Colonic mucosa (tissue), 4 donors: ENCODE data around the gene PTX4. TPM values are rescaled to one million over a fixed set of nuclear protein-coding genes. Genes with fewer than 3 reads are reported as not detected.

Source experiments
- DNase-seq: peaks from one replicate; pipeline ENCODE4 v3.0.0-alpha.2; 2020
- H3K27ac ChIP-seq: fragments of 200-600 bp; one replicate; pipeline ENCODE4 v1.8.0; 2021
- H3K27me3 ChIP-seq: fragments of 200-600 bp; one replicate; pipeline ENCODE4 v1.8.0; 2021
- H3K36me3 ChIP-seq: fragments of 200-600 bp; one replicate; pipeline ENCODE4 v1.8.0; 2021
- H3K4me1 ChIP-seq: fragments of 200-600 bp; one replicate; pipeline ENCODE4 v1.8.0; 2021; ENCODE audit warnings: mild to moderate bottlenecking
- H3K4me3 ChIP-seq: fragments of 200-600 bp; one replicate; pipeline ENCODE4 v1.8.0; 2021
- H3K9ac ChIP-seq, 2 donors: one replicate each; pipeline ENCODE4 v1.7.0; 2013; ENCODE audit warnings: control low read depth in 2 of 2, low read depth in 2 of 2, low read length in 2 of 2
- H3K9me3 ChIP-seq: fragments of 200-600 bp; one replicate; pipeline ENCODE4 v1.8.0; 2021
- intact Hi-C: fragments of 100-400 bp; cut with DNase I; formaldehyde crosslinking; loops from one replicate; pipeline ENCODE4 v1.14.1; 2022
- total RNA-seq, 2 donors: library from RNA; stranded (reverse); fragmentation: NEBNext Ultra II Directional in 1 of 2; extraction: Animal tissue kit (Norgen Biotek cat#: 25700) in 1 of 2; gene quantifications; one replicate each; pipeline ENCODE4 v1.2.1, GENCODE V29; 2021
- TF ChIP-seq, protein P1 (sequence below): fragments of 200-600 bp; IDR thresholded peaks from one replicate; pipeline ENCODE4 v1.8.0; 2022; ENCODE audit warnings: antibody characterized with exemption, mild to moderate bottlenecking
- donor health status: healthy.
- donor health status: DM: no; HTN: no; CAD: no.
- donor health status: DM: no; HTN: no; CAD: no.

PTX4 gene
- total RNA-seq, 2 donors from 2014 or later: not detected

DNA sequence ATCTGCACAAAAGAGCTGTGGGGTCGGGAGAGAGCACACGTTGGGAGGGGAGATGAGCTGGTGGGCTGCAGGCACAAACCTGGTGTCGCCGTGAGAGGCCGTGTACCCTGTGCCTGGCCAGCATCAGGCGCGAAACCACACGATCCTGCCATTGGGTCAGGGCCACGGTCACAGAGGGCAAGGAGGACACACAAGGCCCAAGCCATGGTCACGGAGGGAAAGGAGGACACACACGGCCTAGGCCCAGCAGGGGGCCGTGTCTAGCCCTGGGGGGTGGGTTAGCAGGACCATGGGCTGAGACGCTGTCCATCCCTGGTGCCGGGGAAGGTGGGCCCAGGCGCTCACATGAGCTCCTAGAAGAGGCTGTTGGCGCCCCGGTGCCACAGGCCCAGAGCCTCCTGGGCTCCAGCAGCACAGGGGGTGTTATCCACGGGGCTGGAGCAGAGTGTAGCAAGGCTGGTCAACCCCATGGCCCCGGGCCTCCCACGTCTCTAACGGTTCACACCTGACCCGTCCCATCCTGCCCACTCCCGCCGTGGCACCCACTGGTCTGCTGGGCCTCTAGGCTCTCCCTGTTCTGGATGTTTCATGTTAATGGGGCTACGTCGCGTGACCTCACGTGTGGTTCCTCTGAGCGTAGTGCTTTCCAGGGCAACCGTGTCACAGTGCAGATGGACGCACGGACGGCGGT is 36.9 kb downstream of the PTX4 start:
- TF ChIP-seq, protein P1, sequence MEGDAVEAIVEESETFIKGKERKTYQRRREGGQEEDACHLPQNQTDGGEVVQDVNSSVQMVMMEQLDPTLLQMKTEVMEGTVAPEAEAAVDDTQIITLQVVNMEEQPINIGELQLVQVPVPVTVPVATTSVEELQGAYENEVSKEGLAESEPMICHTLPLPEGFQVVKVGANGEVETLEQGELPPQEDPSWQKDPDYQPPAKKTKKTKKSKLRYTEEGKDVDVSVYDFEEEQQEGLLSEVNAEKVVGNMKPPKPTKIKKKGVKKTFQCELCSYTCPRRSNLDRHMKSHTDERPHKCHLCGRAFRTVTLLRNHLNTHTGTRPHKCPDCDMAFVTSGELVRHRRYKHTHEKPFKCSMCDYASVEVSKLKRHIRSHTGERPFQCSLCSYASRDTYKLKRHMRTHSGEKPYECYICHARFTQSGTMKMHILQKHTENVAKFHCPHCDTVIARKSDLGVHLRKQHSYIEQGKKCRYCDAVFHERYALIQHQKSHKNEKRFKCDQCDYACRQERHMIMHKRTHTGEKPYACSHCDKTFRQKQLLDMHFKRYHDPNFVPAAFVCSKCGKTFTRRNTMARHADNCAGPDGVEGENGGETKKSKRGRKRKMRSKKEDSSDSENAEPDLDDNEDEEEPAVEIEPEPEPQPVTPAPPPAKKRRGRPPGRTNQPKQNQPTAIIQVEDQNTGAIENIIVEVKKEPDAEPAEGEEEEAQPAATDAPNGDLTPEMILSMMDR: no peak
- H3K9me3 ChIP-seq: no peaks in the 10 kb centered on the region
- no peak overlapping the region for H3K9ac ChIP-seq
- H3K36me3 ChIP-seq: no peaks in the 10 kb centered on the region
- intact Hi-C loops: no loop called here
- H3K4me1 ChIP-seq: no peaks in the 10 kb centered on the region
- no peak for DNase-seq
- H3K4me3 ChIP-seq: no peak overlapping the region
- H3K27ac ChIP-seq: no peak overlapping the region
- no peaks in the 10 kb centered on the region for H3K27me3 ChIP-seq

DNA sequence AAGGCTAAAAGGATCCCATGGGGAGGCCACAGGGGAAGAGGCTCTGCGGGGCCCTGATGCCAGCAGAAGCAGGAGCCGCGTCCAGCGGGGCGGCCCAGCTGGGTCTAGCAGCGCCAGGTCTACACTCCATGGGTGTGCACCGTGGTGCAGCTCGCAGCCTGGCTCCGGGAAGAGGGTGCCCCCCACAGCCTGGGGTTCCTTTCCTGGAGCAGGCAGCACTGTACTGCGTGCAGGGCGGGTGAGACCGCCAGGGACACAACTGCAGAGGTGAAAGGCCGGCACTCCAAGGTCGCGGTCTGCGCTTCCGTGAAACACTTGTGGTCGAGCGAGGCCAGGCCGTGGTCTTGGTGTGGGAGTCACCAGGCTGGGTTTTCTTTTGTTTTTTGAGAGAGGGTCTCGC is 37.9 kb downstream of the PTX4 start:
- Histone ChIP-seq H3K27ac (no peak overlapping the region), H3K27me3 (no peaks in the 10 kb centered on the region), H3K4me1 (no peaks in the 10 kb centered on the region), H3K9me3 (no peaks in the 10 kb centered on the region), H3K36me3 (no peaks in the 10 kb centered on the region), H3K4me3 (no peak overlapping the region), H3K9ac (no peak overlapping the region)
- intact Hi-C loops: no loop called here
- TF ChIP-seq, protein P1: no peak
- DNase-seq: no peak

DNA sequence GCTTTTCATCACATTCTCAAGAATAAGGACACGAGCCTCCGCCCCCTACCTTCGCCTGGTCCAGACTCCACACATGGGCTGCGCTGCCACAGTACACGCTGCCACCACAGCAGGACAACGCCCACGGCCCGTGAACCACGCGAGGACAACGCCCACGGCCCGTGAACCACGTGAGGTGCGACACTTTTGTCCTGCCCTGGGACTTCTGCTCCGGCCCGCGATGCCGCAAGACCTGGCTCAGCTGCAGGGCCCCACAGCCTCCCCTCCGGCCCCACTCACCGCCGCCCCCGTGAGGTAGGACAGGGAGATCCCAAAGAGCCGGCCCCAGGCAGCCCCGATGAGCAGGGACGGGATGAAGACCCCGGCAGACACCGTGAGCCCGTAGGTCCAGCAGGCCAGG is 38.5 kb downstream of the PTX4 start:
- Histone ChIP-seq H3K9ac (no peak overlapping the region), H3K27me3 (no peaks in the 10 kb centered on the region), H3K4me3 (no peak overlapping the region), H3K27ac (no peak overlapping the region), H3K4me1 (no peaks in the 10 kb centered on the region), H3K9me3 (no peaks in the 10 kb centered on the region), H3K36me3 (no peaks in the 10 kb centered on the region)
- TF ChIP-seq, protein P1: no peak
- DNase-seq: no peak
- intact Hi-C loops: no loop called here

DNA sequence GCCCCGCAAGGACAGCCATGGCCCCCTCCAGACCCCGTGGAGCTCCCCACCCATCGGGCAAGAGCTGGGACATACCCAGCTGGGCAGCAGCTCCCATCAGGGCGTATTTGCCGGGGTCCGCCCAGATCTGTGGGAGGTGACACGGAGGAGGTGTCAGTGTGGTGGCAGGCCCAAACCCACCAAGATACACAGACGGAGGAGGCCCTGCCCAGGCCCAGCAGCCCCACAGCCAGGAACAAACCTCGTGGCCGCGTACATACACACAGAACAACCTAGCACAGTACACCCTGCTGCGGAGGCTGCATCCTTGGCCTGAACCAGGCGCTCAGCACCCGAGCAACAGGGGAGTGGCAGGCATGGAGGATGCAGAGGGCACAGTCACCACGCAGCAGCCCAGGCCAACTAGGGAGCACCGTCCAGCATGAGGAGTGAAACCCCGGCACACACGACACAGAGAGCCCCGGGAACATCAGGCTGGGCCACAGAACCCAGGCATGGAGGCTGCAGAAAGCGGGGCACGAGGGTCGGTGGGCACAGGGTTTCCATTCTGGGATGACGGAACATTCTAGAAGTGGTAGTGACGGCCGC is 39.4 kb downstream of the PTX4 start:
- no peak for DNase-seq
- H3K27me3 ChIP-seq: no peaks in the 10 kb centered on the region
- H3K9me3 ChIP-seq: no peaks in the 10 kb centered on the region
- TF ChIP-seq, protein P1: no peak
- no peak overlapping the region for H3K9ac ChIP-seq
- intact Hi-C loops: no loop called here
- no peak overlapping the region for H3K4me3 ChIP-seq
- H3K27ac ChIP-seq: no peak overlapping the region
- no peaks in the 10 kb centered on the region for H3K4me1 ChIP-seq
- H3K36me3 ChIP-seq: no peaks in the 10 kb centered on the region

DNA sequence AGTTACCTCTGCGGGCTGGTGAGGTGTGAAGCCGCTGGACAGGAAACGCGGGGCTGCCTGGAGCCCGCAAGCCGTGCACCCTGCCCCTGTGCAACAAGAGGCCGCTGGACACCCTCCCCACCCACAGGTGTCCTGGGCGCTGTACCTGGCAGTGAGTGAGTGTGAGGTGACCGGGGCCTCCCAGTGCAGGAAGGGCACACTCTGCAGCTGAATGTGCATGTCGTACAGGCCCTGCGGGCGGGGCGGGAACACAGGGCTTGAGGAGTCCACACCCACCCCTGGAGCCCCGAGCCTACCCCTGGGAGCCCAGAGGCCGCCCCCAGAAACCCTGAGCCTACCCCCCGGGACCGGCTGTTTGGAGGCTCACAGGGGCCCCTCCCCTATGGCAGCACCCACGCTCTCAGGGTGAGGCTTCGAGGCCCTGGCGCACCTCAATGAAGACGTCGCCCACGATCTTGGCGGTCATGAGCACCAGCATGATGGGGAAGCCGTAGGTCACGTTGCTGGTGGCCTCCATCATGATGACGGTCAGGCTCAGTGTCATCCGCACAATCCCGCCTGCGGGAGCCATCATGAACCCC is 40.1 kb downstream of the PTX4 start:
- H3K36me3 ChIP-seq: no peaks in the 10 kb centered on the region
- TF ChIP-seq, protein P1: no peak
- no peaks in the 10 kb centered on the region for H3K4me1 ChIP-seq
- no peak overlapping the region for H3K4me3 ChIP-seq
- no peak overlapping the region for H3K9ac ChIP-seq
- H3K9me3 ChIP-seq: no peaks in the 10 kb centered on the region
- H3K27me3 ChIP-seq: no peaks in the 10 kb centered on the region
- H3K27ac ChIP-seq: no peak overlapping the region
- no peak for DNase-seq
- intact Hi-C loops: no loop called here
